ENCODE results near the gene RCCD1. TPM values are rescaled to one million over a fixed set of nuclear protein-coding genes. Genes with fewer than 3 reads are reported as not detected.

The RCCD1 gene
- total and polyA plus RNA-seq, 4 donors: 3.6 to 13.3 (median 4.3) TPM

DNA sequence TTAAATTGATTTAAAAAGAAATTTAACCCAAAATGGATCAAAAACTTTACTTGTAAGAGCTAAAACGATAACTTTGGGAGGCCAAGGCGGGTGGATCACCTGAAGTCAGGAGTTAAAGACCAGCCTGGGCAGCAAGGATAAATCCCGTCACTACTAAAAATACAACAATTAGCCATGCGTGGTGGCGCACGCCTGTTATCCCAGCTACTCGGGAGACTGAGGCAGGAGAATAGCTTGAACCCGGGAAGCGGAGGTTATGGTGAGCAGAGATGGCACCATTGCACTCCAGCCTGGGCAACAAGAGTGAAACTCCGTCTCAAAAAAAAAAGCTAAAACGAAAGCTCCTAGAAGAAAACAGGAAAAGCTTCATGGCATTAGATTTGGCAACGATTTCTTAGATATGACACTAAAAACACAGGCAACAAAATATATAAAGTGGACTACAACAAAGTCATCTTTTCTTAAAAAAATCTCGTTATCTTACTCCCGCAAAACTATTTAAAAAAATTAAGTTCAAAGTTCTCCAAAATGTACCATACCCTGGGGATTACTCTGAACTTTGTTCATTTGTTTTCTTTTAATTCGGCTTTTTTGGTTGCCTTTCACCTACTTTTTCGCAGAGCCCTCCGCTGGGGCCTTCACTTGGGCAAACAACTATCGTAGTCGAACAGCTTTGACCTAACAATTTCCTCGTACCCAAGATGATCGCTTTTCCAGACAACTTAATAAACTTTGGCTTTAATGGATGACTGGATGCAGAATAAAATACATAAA, 25.3 kb upstream of the RCCD1 start:
- no peak for TF ChIP-seq TAF1 (conservative IDR thresholded peaks at IDR 0.05)
- TF ChIP-seq NR2F2 (IDR thresholded peaks at IDR 0.05): no peak
- no peak for TF ChIP-seq HNF4G (IDR thresholded peaks at IDR 0.05)
- no peak for TF ChIP-seq SP1 (IDR thresholded peaks at IDR 0.05)
- TF ChIP-seq, protein P1, sequence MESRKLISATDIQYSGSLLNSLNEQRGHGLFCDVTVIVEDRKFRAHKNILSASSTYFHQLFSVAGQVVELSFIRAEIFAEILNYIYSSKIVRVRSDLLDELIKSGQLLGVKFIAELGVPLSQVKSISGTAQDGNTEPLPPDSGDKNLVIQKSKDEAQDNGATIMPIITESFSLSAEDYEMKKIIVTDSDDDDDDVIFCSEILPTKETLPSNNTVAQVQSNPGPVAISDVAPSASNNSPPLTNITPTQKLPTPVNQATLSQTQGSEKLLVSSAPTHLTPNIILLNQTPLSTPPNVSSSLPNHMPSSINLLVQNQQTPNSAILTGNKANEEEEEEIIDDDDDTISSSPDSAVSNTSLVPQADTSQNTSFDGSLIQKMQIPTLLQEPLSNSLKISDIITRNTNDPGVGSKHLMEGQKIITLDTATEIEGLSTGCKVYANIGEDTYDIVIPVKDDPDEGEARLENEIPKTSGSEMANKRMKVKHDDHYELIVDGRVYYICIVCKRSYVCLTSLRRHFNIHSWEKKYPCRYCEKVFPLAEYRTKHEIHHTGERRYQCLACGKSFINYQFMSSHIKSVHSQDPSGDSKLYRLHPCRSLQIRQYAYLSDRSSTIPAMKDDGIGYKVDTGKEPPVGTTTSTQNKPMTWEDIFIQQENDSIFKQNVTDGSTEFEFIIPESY (IDR thresholded peaks at IDR 0.05): no peak
- TF ChIP-seq, protein P2, sequence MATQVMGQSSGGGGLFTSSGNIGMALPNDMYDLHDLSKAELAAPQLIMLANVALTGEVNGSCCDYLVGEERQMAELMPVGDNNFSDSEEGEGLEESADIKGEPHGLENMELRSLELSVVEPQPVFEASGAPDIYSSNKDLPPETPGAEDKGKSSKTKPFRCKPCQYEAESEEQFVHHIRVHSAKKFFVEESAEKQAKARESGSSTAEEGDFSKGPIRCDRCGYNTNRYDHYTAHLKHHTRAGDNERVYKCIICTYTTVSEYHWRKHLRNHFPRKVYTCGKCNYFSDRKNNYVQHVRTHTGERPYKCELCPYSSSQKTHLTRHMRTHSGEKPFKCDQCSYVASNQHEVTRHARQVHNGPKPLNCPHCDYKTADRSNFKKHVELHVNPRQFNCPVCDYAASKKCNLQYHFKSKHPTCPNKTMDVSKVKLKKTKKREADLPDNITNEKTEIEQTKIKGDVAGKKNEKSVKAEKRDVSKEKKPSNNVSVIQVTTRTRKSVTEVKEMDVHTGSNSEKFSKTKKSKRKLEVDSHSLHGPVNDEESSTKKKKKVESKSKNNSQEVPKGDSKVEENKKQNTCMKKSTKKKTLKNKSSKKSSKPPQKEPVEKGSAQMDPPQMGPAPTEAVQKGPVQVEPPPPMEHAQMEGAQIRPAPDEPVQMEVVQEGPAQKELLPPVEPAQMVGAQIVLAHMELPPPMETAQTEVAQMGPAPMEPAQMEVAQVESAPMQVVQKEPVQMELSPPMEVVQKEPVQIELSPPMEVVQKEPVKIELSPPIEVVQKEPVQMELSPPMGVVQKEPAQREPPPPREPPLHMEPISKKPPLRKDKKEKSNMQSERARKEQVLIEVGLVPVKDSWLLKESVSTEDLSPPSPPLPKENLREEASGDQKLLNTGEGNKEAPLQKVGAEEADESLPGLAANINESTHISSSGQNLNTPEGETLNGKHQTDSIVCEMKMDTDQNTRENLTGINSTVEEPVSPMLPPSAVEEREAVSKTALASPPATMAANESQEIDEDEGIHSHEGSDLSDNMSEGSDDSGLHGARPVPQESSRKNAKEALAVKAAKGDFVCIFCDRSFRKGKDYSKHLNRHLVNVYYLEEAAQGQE (IDR thresholded peaks at IDR 0.05): no peak
- no peak for TF ChIP-seq YY1 (IDR thresholded peaks at IDR 0.05)
- TF ChIP-seq GABPA (IDR thresholded peaks at IDR 0.05 in 1 of 2, conservative IDR thresholded peaks at IDR 0.05 in 1 of 2): no peak
- TF ChIP-seq, protein P3, sequence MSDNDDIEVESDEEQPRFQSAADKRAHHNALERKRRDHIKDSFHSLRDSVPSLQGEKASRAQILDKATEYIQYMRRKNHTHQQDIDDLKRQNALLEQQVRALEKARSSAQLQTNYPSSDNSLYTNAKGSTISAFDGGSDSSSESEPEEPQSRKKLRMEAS (IDR thresholded peaks at IDR 0.05): no peak
- TF ChIP-seq, protein P4, sequence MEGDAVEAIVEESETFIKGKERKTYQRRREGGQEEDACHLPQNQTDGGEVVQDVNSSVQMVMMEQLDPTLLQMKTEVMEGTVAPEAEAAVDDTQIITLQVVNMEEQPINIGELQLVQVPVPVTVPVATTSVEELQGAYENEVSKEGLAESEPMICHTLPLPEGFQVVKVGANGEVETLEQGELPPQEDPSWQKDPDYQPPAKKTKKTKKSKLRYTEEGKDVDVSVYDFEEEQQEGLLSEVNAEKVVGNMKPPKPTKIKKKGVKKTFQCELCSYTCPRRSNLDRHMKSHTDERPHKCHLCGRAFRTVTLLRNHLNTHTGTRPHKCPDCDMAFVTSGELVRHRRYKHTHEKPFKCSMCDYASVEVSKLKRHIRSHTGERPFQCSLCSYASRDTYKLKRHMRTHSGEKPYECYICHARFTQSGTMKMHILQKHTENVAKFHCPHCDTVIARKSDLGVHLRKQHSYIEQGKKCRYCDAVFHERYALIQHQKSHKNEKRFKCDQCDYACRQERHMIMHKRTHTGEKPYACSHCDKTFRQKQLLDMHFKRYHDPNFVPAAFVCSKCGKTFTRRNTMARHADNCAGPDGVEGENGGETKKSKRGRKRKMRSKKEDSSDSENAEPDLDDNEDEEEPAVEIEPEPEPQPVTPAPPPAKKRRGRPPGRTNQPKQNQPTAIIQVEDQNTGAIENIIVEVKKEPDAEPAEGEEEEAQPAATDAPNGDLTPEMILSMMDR (IDR thresholded peaks at IDR 0.05; ENCODE audit: low read depth, low read length, missing input control): no peak
- TF ChIP-seq RXRA (IDR thresholded peaks at IDR 0.05): no peak
- TF ChIP-seq FOXA1 (IDR thresholded peaks at IDR 0.05): no peak
- no peak for TF ChIP-seq FOXA2 (IDR thresholded peaks at IDR 0.05)
- TF ChIP-seq JUND (IDR thresholded peaks at IDR 0.05): no peak
- no peak for TF ChIP-seq EGR1 (IDR thresholded peaks at IDR 0.05; ENCODE audit: low read depth in 2 of 2)
- TF ChIP-seq, protein P5, sequence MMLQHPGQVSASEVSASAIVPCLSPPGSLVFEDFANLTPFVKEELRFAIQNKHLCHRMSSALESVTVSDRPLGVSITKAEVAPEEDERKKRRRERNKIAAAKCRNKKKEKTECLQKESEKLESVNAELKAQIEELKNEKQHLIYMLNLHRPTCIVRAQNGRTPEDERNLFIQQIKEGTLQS (IDR thresholded peaks at IDR 0.05): no peak
- no peak for TF ChIP-seq HNF4A (conservative IDR thresholded peaks at IDR 0.05)
- TF ChIP-seq RAD21 (IDR thresholded peaks at IDR 0.05): no peak
- Histone ChIP-seq H3K4me3 (ENCODE audit: low read depth in 1 of 3, low read length in 3 of 3) (peak overlapping the region; percentile 55 to 83 (median 67)), H3K27me3 (ENCODE audit: control insufficient read depth in 4 of 4, insufficient read depth in 4 of 4, low read length in 3 of 4) (no peaks in the 10 kb centered on the region), H3K36me3 (ENCODE audit: control insufficient read depth in 4 of 4, insufficient read depth in 3 of 4, low read depth in 1 of 4, low read length in 3 of 4) (no peaks in the 10 kb centered on the region), H3K9me3 (ENCODE audit: control insufficient read depth in 4 of 4, low read length in 3 of 4) (no peaks in the 10 kb centered on the region), H3K9ac (ENCODE audit: low read depth in 1 of 2, low read length in 2 of 2) (peak overlapping the region; percentile 51 to 97), H3K4me1 (ENCODE audit: control insufficient read depth in 4 of 4, insufficient read depth in 4 of 4, low read length in 3 of 4) (peaks cover 0 to 34% (median 18%) of the 10 kb centered on the region in 4 donors), H3K27ac (ENCODE audit: low read depth in 1 of 2, low read length in 2 of 2) (peak overlapping the region; percentile 93 to 94)
- DNase-seq (ENCODE audit: low spot score): no peak
- WGBS: 35% methylated on average over 21 of the region's 21 CpGs
